ENCODE data around the gene MAGI1. TPM values are rescaled to one million over a fixed set of nuclear protein-coding genes. Genes with fewer than 3 reads are reported as not detected.

MAGI1 gene
- total RNA-seq, 1 donor from 2014 or later = 21.9 TPM

DNA sequence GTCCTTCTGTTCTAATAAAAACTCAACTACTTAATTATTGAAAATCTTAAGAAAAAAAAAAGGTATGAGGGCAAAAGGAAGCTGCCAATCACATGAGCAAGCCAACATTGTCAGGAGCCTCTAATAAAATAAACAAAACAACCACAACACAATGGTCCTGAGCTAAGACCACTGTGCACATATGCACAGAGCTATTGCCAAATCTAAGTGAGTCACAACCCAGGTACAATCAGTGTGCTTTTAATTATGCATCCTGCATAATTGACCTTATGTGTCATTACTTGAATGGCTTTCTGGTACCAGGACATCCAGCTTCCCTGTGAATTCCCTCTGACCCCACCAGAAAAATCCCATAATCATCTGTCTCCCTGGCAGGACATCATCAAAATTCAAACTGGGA is 639.8 kb downstream of the MAGI1 start:
- Mint-ChIP-seq H3K9me3 (ENCODE audit: unreplicated experiment) (no peaks in the 10 kb centered on the region), H3K27ac (ENCODE audit: unreplicated experiment) (no peak overlapping the region), H3K4me3 (ENCODE audit: unreplicated experiment) (no peak overlapping the region), H3K4me1 (ENCODE audit: unreplicated experiment) (peaks cover 4% of the 10 kb centered on the region), H3K36me3 (ENCODE audit: unreplicated experiment) (peaks cover 2% of the 10 kb centered on the region), H3K27me3 (ENCODE audit: unreplicated experiment) (no peaks in the 10 kb centered on the region)
- no peak for DNase-seq (ENCODE audit: extremely low spot score, unreplicated experiment)
- TF ChIP-seq, protein P1, sequence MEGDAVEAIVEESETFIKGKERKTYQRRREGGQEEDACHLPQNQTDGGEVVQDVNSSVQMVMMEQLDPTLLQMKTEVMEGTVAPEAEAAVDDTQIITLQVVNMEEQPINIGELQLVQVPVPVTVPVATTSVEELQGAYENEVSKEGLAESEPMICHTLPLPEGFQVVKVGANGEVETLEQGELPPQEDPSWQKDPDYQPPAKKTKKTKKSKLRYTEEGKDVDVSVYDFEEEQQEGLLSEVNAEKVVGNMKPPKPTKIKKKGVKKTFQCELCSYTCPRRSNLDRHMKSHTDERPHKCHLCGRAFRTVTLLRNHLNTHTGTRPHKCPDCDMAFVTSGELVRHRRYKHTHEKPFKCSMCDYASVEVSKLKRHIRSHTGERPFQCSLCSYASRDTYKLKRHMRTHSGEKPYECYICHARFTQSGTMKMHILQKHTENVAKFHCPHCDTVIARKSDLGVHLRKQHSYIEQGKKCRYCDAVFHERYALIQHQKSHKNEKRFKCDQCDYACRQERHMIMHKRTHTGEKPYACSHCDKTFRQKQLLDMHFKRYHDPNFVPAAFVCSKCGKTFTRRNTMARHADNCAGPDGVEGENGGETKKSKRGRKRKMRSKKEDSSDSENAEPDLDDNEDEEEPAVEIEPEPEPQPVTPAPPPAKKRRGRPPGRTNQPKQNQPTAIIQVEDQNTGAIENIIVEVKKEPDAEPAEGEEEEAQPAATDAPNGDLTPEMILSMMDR (IDR thresholded peaks at IDR 0.05) = no peak

DNA sequence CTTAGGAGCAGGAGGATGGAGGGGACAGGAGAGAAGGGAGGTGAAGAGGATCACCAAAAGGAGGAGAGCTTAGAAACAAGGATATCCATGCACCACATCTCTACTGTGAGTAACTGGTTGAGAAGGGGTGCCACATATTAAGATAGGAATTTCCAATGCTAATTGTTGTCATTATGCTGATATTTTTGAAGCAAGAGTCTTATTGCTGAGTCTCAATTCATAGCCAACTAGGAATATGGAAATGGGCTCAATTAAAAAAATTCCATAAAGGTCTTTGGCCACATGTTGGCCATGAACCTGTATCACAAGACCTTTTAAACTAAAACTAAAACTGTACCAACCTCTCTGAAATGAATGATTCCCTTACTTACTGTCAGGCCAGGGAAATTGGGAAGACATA is 642.6 kb downstream of the MAGI1 start:
- no peaks in the 10 kb centered on the region for H3K9me3 Mint-ChIP-seq (ENCODE audit: unreplicated experiment)
- no peak overlapping the region for H3K27ac Mint-ChIP-seq (ENCODE audit: unreplicated experiment)
- no peak for DNase-seq (ENCODE audit: extremely low spot score, unreplicated experiment)
- no peak overlapping the region for H3K4me3 Mint-ChIP-seq (ENCODE audit: unreplicated experiment)
- H3K4me1 Mint-ChIP-seq (ENCODE audit: unreplicated experiment) = no peaks in the 10 kb centered on the region
- TF ChIP-seq, protein P1 (IDR thresholded peaks at IDR 0.05) = no peak
- peaks cover 2% of the 10 kb centered on the region for H3K36me3 Mint-ChIP-seq (ENCODE audit: unreplicated experiment)
- H3K27me3 Mint-ChIP-seq (ENCODE audit: unreplicated experiment) = no peaks in the 10 kb centered on the region

DNA sequence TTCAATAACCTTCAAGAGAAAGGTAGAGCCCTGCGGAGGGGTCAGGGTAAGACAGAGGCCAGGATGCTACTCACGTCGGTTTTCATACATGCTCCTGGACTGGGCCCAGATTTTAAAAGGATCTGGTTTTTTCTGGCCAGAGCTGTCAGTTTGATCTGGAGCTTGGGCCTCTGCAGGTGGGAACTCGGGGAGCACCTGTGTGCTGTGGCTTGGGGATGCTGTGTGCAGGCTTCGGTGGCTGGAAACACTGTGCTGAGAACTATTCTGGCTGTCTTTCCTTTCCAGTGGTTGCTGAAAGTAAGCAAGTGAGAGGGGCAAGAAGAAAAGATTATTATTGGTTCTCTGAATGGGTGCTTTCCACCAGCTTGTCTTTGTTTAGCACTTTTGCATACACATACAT is 647.6 kb downstream of the MAGI1 start:
- TF ChIP-seq, protein P1 (IDR thresholded peaks at IDR 0.05) = no peak
- H3K9me3 Mint-ChIP-seq (ENCODE audit: unreplicated experiment) = no peaks in the 10 kb centered on the region
- H3K4me1 Mint-ChIP-seq (ENCODE audit: unreplicated experiment) = no peaks in the 10 kb centered on the region
- no peaks in the 10 kb centered on the region for H3K27me3 Mint-ChIP-seq (ENCODE audit: unreplicated experiment)
- H3K4me3 Mint-ChIP-seq (ENCODE audit: unreplicated experiment) = no peak overlapping the region
- DNase-seq (ENCODE audit: extremely low spot score, unreplicated experiment) = no peak
- peaks cover 7% of the 10 kb centered on the region for H3K36me3 Mint-ChIP-seq (ENCODE audit: unreplicated experiment)
- H3K27ac Mint-ChIP-seq (ENCODE audit: unreplicated experiment) = no peak overlapping the region

DNA sequence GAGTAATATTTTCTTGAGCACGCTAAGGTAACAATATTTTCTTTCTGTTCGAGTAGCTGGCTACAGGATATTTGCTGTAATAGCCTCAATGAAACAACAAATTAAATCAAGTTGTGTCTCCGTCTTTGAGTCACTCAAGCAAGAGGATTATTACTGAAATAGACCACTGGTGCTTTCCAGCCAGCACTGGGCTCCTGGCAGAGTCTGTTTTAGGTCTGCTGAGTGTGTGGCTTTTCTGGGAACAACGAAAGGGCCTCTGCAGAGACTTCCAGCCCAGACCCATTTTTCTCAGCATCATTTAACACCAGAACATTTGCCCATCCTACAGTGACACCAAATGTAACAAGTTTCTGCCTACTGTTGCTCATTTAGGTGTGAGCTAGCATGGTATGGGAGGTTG is 652.9 kb downstream of the MAGI1 start:
- TF ChIP-seq, protein P1 (IDR thresholded peaks at IDR 0.05) = no peak
- H3K36me3 Mint-ChIP-seq (ENCODE audit: unreplicated experiment) = peaks cover 23% of the 10 kb centered on the region
- no peaks in the 10 kb centered on the region for H3K27me3 Mint-ChIP-seq (ENCODE audit: unreplicated experiment)
- DNase-seq (ENCODE audit: extremely low spot score, unreplicated experiment) = no peak
- no peaks in the 10 kb centered on the region for H3K9me3 Mint-ChIP-seq (ENCODE audit: unreplicated experiment)
- H3K4me1 Mint-ChIP-seq (ENCODE audit: unreplicated experiment) = no peaks in the 10 kb centered on the region
- no peak overlapping the region for H3K4me3 Mint-ChIP-seq (ENCODE audit: unreplicated experiment)
- no peak overlapping the region for H3K27ac Mint-ChIP-seq (ENCODE audit: unreplicated experiment)

DNA sequence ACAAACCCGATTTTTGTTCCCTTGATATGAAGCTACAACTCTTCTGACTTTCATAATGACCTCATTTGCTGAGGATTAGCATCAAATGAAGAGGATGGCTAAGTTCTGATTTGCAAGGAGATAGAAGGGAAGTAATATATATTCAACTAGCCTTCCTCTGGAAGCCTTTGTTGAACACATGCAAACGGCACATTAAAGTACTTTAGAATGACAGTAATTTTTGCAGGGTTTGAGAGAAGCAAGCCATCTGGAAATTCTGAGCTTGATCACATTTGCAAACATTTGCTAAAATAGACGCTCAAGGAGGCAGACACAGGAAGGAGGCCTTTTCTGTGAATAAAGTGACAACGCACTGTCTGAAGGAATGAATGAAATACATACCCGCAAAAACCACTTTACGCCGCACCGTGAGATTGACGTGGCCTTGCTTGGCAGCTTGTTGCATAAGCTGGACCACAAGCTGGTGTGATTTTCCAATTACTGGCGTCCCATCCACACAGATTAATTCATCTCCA is 657.2 kb downstream of the MAGI1 start:
- no peak overlapping the region for H3K4me3 Mint-ChIP-seq (ENCODE audit: unreplicated experiment)
- no peaks in the 10 kb centered on the region for H3K9me3 Mint-ChIP-seq (ENCODE audit: unreplicated experiment)
- DNase-seq (ENCODE audit: extremely low spot score, unreplicated experiment) = no peak
- H3K27me3 Mint-ChIP-seq (ENCODE audit: unreplicated experiment) = no peaks in the 10 kb centered on the region
- no peaks in the 10 kb centered on the region for H3K4me1 Mint-ChIP-seq (ENCODE audit: unreplicated experiment)
- no peak overlapping the region for H3K27ac Mint-ChIP-seq (ENCODE audit: unreplicated experiment)
- peaks cover 29% of the 10 kb centered on the region for H3K36me3 Mint-ChIP-seq (ENCODE audit: unreplicated experiment)
- TF ChIP-seq, protein P1 (IDR thresholded peaks at IDR 0.05) = no peak

All from osteocyte (in vitro differentiated cells).